VCaP (cell line): ENCODE measurements around the gene SETD4.

Experiments used
- H3K27ac ChIP-seq: fragments of 450-650 bp; 2 replicates; pipeline ENCODE4 v1.5.1; 2017
- TF ChIP-seq, protein P1 (sequence below): fragments of 450-650 bp; conservative IDR thresholded peaks from 2 replicates; pipeline ENCODE4 v1.5.1; 2017; ENCODE audit warnings: mild to moderate bottlenecking, moderate library complexity

SETD4 gene

DNA sequence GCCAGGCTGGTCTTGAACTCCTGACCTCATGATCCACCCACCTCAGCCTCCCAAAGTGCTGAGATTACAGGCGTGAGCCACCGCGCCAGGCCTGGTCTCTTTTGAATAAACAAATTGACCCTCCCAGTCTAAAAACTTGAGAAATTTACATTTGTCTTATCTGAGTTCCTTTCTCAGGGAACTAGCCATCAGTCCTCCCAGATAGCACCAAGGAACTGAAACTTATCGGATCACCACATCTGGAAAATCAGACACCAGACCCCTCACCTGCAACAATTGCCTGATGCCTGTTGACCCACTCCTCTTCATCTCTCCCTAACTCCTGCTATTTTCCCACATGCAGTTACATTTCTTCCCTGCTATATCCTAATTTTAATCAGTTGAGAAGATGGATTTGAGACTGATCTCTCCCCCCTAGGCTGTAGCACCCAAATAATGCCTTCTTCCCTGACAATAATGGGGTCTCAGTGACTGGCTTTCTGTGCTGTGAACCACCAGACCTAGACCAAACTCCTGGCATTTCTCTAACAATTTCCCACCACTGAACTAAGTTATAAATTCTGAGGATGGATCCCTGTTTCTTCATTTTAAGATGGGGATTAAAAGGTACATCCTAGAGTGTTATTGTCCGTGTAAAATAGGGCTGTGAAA is 8.5 kb upstream of the SETD4 start:
- H3K27ac ChIP-seq, result peak overlapping the region; percentile 73

DNA sequence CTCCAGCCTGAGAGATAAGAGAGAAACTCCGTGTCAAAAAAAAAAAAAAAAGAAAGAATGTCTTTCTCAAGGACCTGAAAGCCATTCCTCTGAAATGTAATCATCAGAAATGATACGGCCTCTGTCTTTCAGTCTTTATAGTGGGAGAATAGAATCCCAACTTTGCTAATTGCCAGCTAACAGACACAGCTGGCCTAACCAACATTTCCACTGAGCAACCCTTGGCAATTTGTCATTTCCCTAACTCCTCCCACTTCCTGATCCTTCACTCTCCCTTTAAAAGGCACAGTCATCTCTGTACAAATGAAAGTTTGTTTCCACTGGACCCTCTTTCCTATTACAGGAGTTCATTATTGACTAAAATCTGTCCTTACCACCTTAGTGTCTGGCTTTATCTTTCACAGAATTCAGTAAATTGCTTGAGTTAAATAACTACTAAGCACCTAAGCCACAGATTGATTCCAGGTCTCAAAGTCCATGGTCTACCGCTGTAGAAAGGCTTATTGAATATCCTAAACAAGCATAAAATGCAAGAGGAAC is 5.2 kb upstream of the SETD4 start:
- TF ChIP-seq, protein P1, sequence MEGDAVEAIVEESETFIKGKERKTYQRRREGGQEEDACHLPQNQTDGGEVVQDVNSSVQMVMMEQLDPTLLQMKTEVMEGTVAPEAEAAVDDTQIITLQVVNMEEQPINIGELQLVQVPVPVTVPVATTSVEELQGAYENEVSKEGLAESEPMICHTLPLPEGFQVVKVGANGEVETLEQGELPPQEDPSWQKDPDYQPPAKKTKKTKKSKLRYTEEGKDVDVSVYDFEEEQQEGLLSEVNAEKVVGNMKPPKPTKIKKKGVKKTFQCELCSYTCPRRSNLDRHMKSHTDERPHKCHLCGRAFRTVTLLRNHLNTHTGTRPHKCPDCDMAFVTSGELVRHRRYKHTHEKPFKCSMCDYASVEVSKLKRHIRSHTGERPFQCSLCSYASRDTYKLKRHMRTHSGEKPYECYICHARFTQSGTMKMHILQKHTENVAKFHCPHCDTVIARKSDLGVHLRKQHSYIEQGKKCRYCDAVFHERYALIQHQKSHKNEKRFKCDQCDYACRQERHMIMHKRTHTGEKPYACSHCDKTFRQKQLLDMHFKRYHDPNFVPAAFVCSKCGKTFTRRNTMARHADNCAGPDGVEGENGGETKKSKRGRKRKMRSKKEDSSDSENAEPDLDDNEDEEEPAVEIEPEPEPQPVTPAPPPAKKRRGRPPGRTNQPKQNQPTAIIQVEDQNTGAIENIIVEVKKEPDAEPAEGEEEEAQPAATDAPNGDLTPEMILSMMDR, result no peak
- no peak overlapping the region for H3K27ac ChIP-seq

More for the DNA sequence above, 8.5 kb upstream of the SETD4 start:
- TF ChIP-seq, protein P1, result no peak

DNA sequence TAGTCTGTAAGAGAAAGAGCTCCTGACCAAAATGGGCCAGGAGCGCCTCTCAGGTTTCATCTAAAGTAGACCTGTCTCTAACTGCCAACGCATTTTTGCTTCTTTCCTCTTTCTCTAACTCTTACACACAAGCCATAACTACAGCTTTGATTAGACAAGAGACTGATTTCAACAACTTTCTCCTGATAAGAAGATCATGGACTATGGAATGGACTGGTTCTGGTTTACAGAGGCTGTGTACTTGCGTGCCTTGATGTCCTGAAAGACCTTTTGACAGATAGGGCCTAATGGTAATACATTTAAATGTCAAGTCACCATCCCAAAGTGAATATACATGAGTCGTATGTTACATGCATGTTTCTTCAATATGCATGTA is 3.7 kb upstream of the SETD4 start:
- TF ChIP-seq, protein P1, result no peak
- H3K27ac ChIP-seq, result no peak overlapping the region

DNA sequence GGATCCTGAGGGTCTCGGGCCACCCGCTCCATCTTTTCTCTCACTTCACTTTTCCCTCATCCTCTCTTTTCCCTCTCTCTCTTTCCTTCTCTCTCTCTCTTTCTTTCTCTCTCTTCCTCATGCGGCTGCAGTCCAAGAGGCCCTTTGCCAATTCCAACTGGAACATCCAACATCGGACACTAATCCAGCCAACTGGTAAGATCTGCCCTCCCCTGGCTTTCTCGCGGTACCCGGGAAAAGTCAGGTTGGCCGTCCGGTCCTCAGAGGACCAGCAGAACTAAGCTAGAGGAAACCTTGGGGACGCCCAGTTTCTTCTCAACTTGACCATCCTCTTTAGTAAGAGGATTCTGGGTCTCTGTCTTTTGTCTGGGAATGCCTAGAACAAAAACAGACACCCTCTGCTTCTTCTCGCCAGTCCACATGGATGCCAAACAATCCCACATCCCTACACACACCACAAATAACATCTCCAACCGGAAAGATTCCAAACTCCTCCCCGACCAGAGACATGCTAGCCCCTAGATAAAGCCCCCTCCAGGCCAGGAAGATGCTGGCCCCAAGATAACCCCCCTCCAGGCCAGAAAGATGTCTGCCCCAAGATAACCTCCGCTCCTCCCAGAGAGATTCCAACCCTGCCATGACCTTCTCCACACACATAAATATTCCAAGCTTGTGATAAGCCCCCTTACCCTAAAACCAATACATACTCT is 3.2 kb upstream of the SETD4 start:
- no peak overlapping the region for H3K27ac ChIP-seq
- TF ChIP-seq, protein P1, result no peak

DNA sequence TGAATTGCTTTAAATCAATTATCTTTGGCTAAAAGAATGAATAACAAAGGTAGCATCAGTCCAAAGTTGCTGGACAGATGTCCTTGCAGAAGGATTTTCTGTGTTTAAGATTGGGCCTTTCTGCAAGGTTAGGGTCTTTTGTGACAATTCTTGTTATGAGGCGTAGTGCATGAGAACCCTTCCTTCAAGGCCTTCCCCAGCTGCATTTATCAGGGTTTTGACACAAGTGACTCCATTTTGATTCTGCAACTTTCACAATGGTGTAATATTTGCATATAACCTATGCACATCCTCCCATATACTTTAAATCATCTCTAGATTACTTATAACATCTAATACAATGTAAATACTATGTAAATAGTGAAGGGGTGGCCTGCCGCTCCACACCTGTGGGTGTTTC is 1.1 kb upstream of the SETD4 start:
- TF ChIP-seq, protein P1, result no peak
- H3K27ac ChIP-seq, result peak overlapping the region; percentile 92

DNA sequence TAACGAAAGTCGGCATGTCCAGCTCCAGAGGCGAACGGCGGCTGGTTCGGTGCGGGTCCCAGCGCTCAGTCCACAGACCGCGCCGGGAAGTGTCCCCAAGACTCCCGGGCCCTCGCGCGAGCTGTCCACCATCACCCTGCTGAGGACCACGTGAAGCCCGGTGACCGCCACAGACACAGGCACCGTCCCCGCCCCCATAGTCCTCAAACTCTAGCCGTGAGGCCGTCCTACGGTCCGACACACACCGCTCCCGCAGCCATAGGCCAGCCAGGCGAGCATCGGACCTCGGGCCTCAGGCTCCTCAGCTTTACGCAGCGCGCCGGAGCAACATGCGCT is 535 bp downstream of the SETD4 start:
- TF ChIP-seq, protein P1, result no peak

DNA sequence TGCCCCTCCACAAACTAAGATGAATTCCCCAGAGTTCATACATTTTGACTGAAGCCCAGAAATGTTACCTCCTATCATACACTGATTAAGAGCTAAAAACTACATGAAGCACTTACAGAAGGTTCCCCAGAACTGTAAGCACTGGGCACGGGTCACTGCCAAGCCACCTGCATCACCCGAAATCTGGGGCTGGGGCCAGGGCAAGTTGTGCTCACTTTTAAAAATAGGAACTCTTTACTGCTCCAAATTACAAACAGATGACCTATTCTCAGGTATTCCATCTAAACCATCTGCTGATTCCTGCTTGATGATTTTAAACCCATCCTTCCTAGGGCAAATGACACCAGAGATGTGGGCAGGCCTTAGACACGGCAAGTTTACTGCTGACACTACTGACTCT is 4.8 kb downstream of the SETD4 start:
- TF ChIP-seq, protein P1, result no peak
- H3K27ac ChIP-seq, result no peak overlapping the region

More for the DNA sequence above, 535 bp downstream of the SETD4 start:
- H3K27ac ChIP-seq, result peak overlapping the region; percentile 92
